HCT116 (cell line): Measurements from ENCODE around the gene MYO7B. TPM values are rescaled to one million over a fixed set of nuclear protein-coding genes. Genes with fewer than 3 reads are reported as not detected.

Source experiments
- ATAC-seq: fragments of 200-7000 bp; cut with Tn5 transposase; 2 replicates; pipeline ENCODE4 v1.9.1; 2020; ENCODE audit warnings: mild to moderate bottlenecking, moderate library complexity
- BruUV-seq: library from RNA; stranded (reverse); fragments of 400-500 nt; replicated peaks from 2 replicates; lab custom pipeline; 2021; lab: Mats Ljungman, UMichigan
- CTCF ChIA-PET: fragments of 300-600 bp; sonication (Branson Sonifier 250); formaldehyde crosslinking; loops from one replicate; lab custom pipeline; 2021; ENCODE audit warnings: antibody characterized with exemption; lab: Charles Lee
- POLR2A ChIA-PET: fragments of 300-600, 350-600 bp; sonication (Branson Sonifier 250); formaldehyde crosslinking; loops from one replicate; lab custom pipeline; 2021; ENCODE audit warnings: antibody characterized with exemption; lab: Charles Lee
- RAD21 ChIA-PET, 2 experiments: fragments of 300-600 bp; sonication (Branson Sonifier 250); formaldehyde crosslinking; loops; one replicate each; lab custom pipeline; 2023; ENCODE audit warnings: low total read pairs in 2 of 2; ENCODE audit not compliant: uncharacterized antibody in 2 of 2, unreplicated experiment in 2 of 2, low non-redundant PET in 1 of 2; lab: Charles Lee
- DNase-seq: peaks from one replicate; pipeline ENCODE4 v3.0.0-alpha.2; 2010; ENCODE audit warnings: low read depth, low spot score
- H2AFZ ChIP-seq: fragments of 200-600 bp; shearing (Covaris generic), sonication (generic); 2 replicates; pipeline ENCODE4 v1.6.1; 2017; ENCODE audit warnings: low read depth, mixed run types, mixed read lengths, antibody characterized with exemption, low read length; ENCODE audit not compliant: poor library complexity, severe bottlenecking
- H3K27ac ChIP-seq: 2 replicates; pipeline ENCODE4 v1.5.1; 2012; ENCODE audit warnings: low read depth, low read length
- H3K27me3 ChIP-seq: fragments of 200-600 bp; sonication (generic); 2 replicates; pipeline ENCODE4 v1.6.1; 2016; ENCODE audit warnings: mixed run types, low read length, mixed read lengths; ENCODE audit not compliant: insufficient read depth
- H3K36me3 ChIP-seq, 2 experiments: fragments of 200-500 bp in 1 of 2; fragments of 200-600 bp in 1 of 2; sonication (Bioruptor generic) in 1 of 2; sonication (generic) in 1 of 2; 2 replicates each; pipeline versions ENCODE4 v1.5.1 to v1.6.1; 2014 to 2016; ENCODE audit warnings: low read length in 2 of 2, inconsistent platforms in 1 of 2, mixed read lengths in 1 of 2, mixed run types in 1 of 2; ENCODE audit not compliant: insufficient read depth in 2 of 2, control insufficient read depth in 1 of 2
- H3K4me1 ChIP-seq, 2 experiments: fragments of 200-600 bp in 1 of 2; sonication (generic) in 1 of 2; 2 replicates each; pipeline versions ENCODE4 v1.5.1 to v1.6.1; 2012 to 2017; ENCODE audit warnings: low read length in 2 of 2, inconsistent platforms in 1 of 2, mild to moderate bottlenecking in 1 of 2, mixed read lengths in 1 of 2, mixed run types in 1 of 2, moderate library complexity in 1 of 2; ENCODE audit not compliant: insufficient read depth in 2 of 2, control insufficient read depth in 1 of 2
- H3K4me2 ChIP-seq: fragments of 200-600 bp; sonication (generic); 2 replicates; pipeline ENCODE4 v1.6.1; 2017; ENCODE audit warnings: mixed run types, low read length, mixed read lengths
- H3K4me3 ChIP-seq, 2 experiments: fragments of 200-600 bp in 1 of 2; sonication (generic) in 1 of 2; replicated peaks in 1 of 2; 2 replicates each; pipeline ENCODE4 v1.5.1; 2011 to 2016; ENCODE audit warnings: low read length in 2 of 2, control low read depth in 1 of 2, low read depth in 1 of 2, mild to moderate bottlenecking in 1 of 2, mixed read lengths in 1 of 2, mixed run types in 1 of 2
- H3K79me2 ChIP-seq: fragments of 200-600 bp; sonication (generic); 2 replicates; pipeline ENCODE4 v1.6.1; 2017; ENCODE audit warnings: mild to moderate bottlenecking, mixed run types, low read length, moderate library complexity, mixed read lengths; ENCODE audit not compliant: insufficient read depth
- H3K9ac ChIP-seq: fragments of 200-600 bp; sonication (generic); 2 replicates; pipeline ENCODE4 v1.6.1; 2016; ENCODE audit warnings: low read length, mixed read lengths
- H3K9me2 ChIP-seq: fragments of 200-600 bp; sonication (generic), shearing (Covaris generic); 2 replicates; pipeline ENCODE4 v1.6.1; 2017; ENCODE audit warnings: mixed run types, mild to moderate bottlenecking, moderate library complexity; ENCODE audit not compliant: insufficient read depth
- H3K9me3 ChIP-seq, 2 experiments: fragments of 200-500 bp in 1 of 2; fragments of 200-600 bp in 1 of 2; sonication (Bioruptor generic) in 1 of 2; sonication (generic) in 1 of 2; 2 replicates each; pipeline ENCODE4 v1.6.1; 2014 to 2017; ENCODE audit warnings: low read length in 2 of 2, mixed read lengths in 2 of 2, inconsistent platforms in 1 of 2, low read depth in 1 of 2, mild to moderate bottlenecking in 1 of 2, mixed run types in 1 of 2, moderate library complexity in 1 of 2; ENCODE audit not compliant: control insufficient read depth in 1 of 2, insufficient read depth in 1 of 2
- H4K20me1 ChIP-seq: fragments of 200-600 bp; sonication (generic), shearing (Covaris generic); 2 replicates; pipeline ENCODE4 v1.6.1; 2017; ENCODE audit warnings: mixed run types, mild to moderate bottlenecking, moderate library complexity; ENCODE audit not compliant: insufficient read depth
- ATF3 ChIP-seq: IDR thresholded peaks from 2 replicates; pipeline ENCODE4 v1.6.1; 2012
- CEBPB ChIP-seq: IDR thresholded peaks from 2 replicates; pipeline ENCODE4 v1.6.1; 2012; ENCODE audit warnings: low read depth
- EZH2phosphoT487 ChIP-seq: fragments of 200-600 bp; IDR thresholded peaks from 2 replicates; pipeline ENCODE4 v1.6.1; 2018; ENCODE audit warnings: antibody characterized with exemption, borderline replicate concordance
- FOSL1 ChIP-seq: IDR thresholded peaks from 2 replicates; pipeline ENCODE4 v1.6.1; 2012; ENCODE audit warnings: low read depth
- JUND ChIP-seq: IDR thresholded peaks from 2 replicates; pipeline ENCODE4 v1.6.1; 2012
- MAX ChIP-seq: IDR thresholded peaks from 2 replicates; pipeline ENCODE4 v1.6.1; 2012
- POLR2A ChIP-seq: IDR thresholded peaks from 2 replicates; pipeline ENCODE4 v1.7.0; 2011; ENCODE audit warnings: borderline replicate concordance; ENCODE audit not compliant: insufficient read depth, insufficient read length; ENCODE audit errors: extremely low read depth
- POLR2AphosphoS5 ChIP-seq: IDR thresholded peaks from 2 replicates; pipeline ENCODE4 v1.6.1; 2011; ENCODE audit warnings: mild to moderate bottlenecking, low read depth, low read length, moderate library complexity
- SIN3A ChIP-seq: IDR thresholded peaks from 2 replicates; pipeline ENCODE4 v1.6.1; 2012; ENCODE audit warnings: low read depth
- SP1 ChIP-seq: IDR thresholded peaks from 2 replicates; pipeline ENCODE4 v1.6.1; 2012; ENCODE audit warnings: low read depth
- TCF7L2 ChIP-seq: IDR thresholded peaks from 2 replicates; pipeline ENCODE4 v1.7.0; 2011; ENCODE audit warnings: borderline replicate concordance, inconsistent platforms; ENCODE audit not compliant: insufficient read depth, insufficient read length; ENCODE audit errors: extremely low read depth
- YY1 ChIP-seq: IDR thresholded peaks from 2 replicates; pipeline ENCODE4 v1.6.1; 2011; ENCODE audit warnings: low read length, low read depth, moderate library complexity, mild to moderate bottlenecking; ENCODE audit not compliant: insufficient replicate concordance; ENCODE audit errors: extremely low read depth
- ZFX ChIP-seq: fragments of 450-650 bp; IDR thresholded peaks from 2 replicates; pipeline ENCODE4 v1.6.1; 2017
- ZNF274 ChIP-seq: fragments of 200-500 bp; sonication (Bioruptor generic); IDR thresholded peaks from 2 replicates; pipeline ENCODE4 v1.6.1; 2014; ENCODE audit warnings: mild to moderate bottlenecking, low read depth, low read length, inconsistent platforms
- intact Hi-C: fragments of 100-400 bp; cut with micrococcal nuclease; formaldehyde crosslinking; loops from 2 replicates; pipeline ENCODE4 v1.10.0; 2022
- total RNA-seq: library from RNA; stranded (reverse); gene quantifications from one replicate; pipeline ENCODE4 v1.2.1, GENCODE V29; 2021; ENCODE audit not compliant: unreplicated experiment
- TF ChIP-seq, protein P1 (sequence below): IDR thresholded peaks from 2 replicates; pipeline ENCODE4 v1.6.1; 2011; ENCODE audit warnings: mild to moderate bottlenecking, low read length, moderate library complexity; ENCODE audit not compliant: insufficient replicate concordance; ENCODE audit errors: extremely low read depth
- TF ChIP-seq, protein P2 (sequence below), 3 experiments: fragments of 200-600 bp in 1 of 3; sonication (generic) in 1 of 3; IDR thresholded peaks in 2 of 3; conservative IDR thresholded peaks in 1 of 3; 2 replicates each; pipeline ENCODE4 v1.5.1; 2012 to 2017; ENCODE audit warnings: low read depth in 2 of 3, low read length in 2 of 3, antibody characterized with exemption in 1 of 3, borderline replicate concordance in 1 of 3, control low read depth in 1 of 3, mild to moderate bottlenecking in 1 of 3, mixed read lengths in 1 of 3, mixed run types in 1 of 3, moderate library complexity in 1 of 3; ENCODE audit not compliant: insufficient read depth in 1 of 3

The MYO7B gene
- total RNA-seq, 1 experiment from 2014 or later: 0.07 TPM

DNA sequence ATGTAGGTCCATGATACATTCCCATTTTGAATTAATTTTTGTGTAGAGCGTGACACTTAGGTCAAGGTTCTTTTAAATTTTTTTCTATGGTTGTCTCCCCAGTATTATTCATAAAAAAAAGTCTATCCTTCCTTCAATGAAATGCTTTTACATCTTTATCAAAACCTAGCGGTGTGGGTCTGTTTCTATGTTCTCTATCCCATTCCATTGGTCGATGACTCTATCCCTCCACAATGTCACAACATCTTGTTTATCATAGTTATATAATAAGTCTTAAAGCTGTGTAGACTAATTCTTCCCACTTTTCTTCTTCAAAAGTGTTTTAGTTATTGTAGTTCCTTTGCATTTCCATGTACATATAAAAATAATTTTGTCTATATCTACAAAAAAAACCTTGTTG, 63.2 kb downstream of the MYO7B start:
- intact Hi-C loops: no loop called here
- no peak overlapping the region for H3K4me2 ChIP-seq
- no peak overlapping the region for H3K4me3 ChIP-seq
- ChIA-PET RAD21 (no interaction called here), CTCF (interaction anchor here (1.5 kb wide), 1 partner anchor 8 kb away, joined by 7 read pairs; no protein-coding TSS in a partner anchor), POLR2A (no interaction called here)
- H4K20me1 ChIP-seq: no peaks in the 10 kb centered on the region
- no peak overlapping the region for H3K27ac ChIP-seq
- DNase-seq: no peak
- no peaks in the 10 kb centered on the region for H3K79me2 ChIP-seq
- no peaks in the 10 kb centered on the region for H3K9me2 ChIP-seq
- TF ChIP-seq EZH2phosphoT487: no peak
- no peak for TF ChIP-seq JUND
- no peak for TF ChIP-seq TCF7L2
- no peak for TF ChIP-seq ZNF274
- TF ChIP-seq POLR2AphosphoS5: no peak
- TF ChIP-seq SP1: no peak
- no peak for TF ChIP-seq MAX
- TF ChIP-seq CEBPB: no peak
- no peak for TF ChIP-seq ATF3
- TF ChIP-seq POLR2A: no peak
- TF ChIP-seq YY1: no peak
- TF ChIP-seq, protein P1, sequence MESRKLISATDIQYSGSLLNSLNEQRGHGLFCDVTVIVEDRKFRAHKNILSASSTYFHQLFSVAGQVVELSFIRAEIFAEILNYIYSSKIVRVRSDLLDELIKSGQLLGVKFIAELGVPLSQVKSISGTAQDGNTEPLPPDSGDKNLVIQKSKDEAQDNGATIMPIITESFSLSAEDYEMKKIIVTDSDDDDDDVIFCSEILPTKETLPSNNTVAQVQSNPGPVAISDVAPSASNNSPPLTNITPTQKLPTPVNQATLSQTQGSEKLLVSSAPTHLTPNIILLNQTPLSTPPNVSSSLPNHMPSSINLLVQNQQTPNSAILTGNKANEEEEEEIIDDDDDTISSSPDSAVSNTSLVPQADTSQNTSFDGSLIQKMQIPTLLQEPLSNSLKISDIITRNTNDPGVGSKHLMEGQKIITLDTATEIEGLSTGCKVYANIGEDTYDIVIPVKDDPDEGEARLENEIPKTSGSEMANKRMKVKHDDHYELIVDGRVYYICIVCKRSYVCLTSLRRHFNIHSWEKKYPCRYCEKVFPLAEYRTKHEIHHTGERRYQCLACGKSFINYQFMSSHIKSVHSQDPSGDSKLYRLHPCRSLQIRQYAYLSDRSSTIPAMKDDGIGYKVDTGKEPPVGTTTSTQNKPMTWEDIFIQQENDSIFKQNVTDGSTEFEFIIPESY: no peak
- TF ChIP-seq FOSL1: no peak
- TF ChIP-seq ZFX: no peak
- TF ChIP-seq, protein P2, sequence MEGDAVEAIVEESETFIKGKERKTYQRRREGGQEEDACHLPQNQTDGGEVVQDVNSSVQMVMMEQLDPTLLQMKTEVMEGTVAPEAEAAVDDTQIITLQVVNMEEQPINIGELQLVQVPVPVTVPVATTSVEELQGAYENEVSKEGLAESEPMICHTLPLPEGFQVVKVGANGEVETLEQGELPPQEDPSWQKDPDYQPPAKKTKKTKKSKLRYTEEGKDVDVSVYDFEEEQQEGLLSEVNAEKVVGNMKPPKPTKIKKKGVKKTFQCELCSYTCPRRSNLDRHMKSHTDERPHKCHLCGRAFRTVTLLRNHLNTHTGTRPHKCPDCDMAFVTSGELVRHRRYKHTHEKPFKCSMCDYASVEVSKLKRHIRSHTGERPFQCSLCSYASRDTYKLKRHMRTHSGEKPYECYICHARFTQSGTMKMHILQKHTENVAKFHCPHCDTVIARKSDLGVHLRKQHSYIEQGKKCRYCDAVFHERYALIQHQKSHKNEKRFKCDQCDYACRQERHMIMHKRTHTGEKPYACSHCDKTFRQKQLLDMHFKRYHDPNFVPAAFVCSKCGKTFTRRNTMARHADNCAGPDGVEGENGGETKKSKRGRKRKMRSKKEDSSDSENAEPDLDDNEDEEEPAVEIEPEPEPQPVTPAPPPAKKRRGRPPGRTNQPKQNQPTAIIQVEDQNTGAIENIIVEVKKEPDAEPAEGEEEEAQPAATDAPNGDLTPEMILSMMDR (IDR thresholded peaks at IDR 0.05 in 2 of 3, conservative IDR thresholded peaks at IDR 0.05 in 1 of 3; ENCODE audit: borderline replicate concordance in 1 of 3, insufficient read depth in 1 of 3, low read depth in 2 of 3, low read length in 2 of 3): no peak
- TF ChIP-seq SIN3A: no peak
- no peak overlapping the region for H2AFZ ChIP-seq
- ATAC-seq: no peak
- H3K27me3 ChIP-seq: no peaks in the 10 kb centered on the region
- H3K9me3 ChIP-seq: no peaks in the 10 kb centered on the region; a peak in 1 of 4 replicates
- H3K36me3 ChIP-seq: no peaks in the 10 kb centered on the region
- H3K4me1 ChIP-seq: peaks cover 0 to 4% of the 10 kb centered on the region in 2 experiments; a peak in 1 of 4 replicates
- no TSS peak for BruUV-seq
- no peak overlapping the region for H3K9ac ChIP-seq
